Stimulated activated naive CD8-positive, alpha-beta T cell treated with anti-CD3 and anti-CD28 coated beads, Interleukin-15, amount 100 ng/mL, for 72 hours (primary cell): ENCODE results near the gene SOD2.
"Not testable (repeated sequence)": the region's sequence is repeated elsewhere in the genome, so short reads cannot be mapped to it uniquely, and the experiment has no call there.

Source experiments
- ATAC-seq: fragments of 150-1000 bp; cut with Tn5 transposase; 2 replicates; pipeline ENCODE4 v1.10.0; 2021; ENCODE audit warnings: mild to moderate bottlenecking, moderate library complexity
- DNase-seq, 2 donors: peaks; one replicate each; pipeline ENCODE4 v3.0.0; 2021 to 2022
- H3K27ac Mint-ChIP-seq, 2 donors: one replicate each; pipeline ENCODE4 v1.8.0; 2022; ENCODE audit warnings: mild to moderate bottlenecking in 2 of 2, mixed read lengths in 2 of 2, moderate library complexity in 2 of 2
- H3K27me3 Mint-ChIP-seq: one replicate; pipeline ENCODE4 v1.8.0; 2022; ENCODE audit warnings: mixed read lengths
- H3K4me1 Mint-ChIP-seq: one replicate; pipeline ENCODE4 v1.8.0; 2022; ENCODE audit warnings: mild to moderate bottlenecking, mixed read lengths
- H3K4me3 Mint-ChIP-seq, 2 donors: one replicate each; pipeline ENCODE4 v1.8.0; 2022; ENCODE audit warnings: mild to moderate bottlenecking in 2 of 2, mixed read lengths in 2 of 2, moderate library complexity in 1 of 2
- H3K9me3 Mint-ChIP-seq, 2 donors: one replicate each; pipeline ENCODE4 v1.8.0; 2022; ENCODE audit warnings: mixed read lengths in 2 of 2

The SOD2 gene

GRCh38 chr6:159679091-159680077 is 13.7 kb downstream of the SOD2 start:
- Mint-ChIP-seq H3K9me3 (no peaks in the 10 kb centered on the region), H3K4me3 (peak overlapping the region in 1 of 2 donors; percentile 42), H3K4me1 (peaks cover 13% of the 10 kb centered on the region), H3K27me3 (no peaks in the 10 kb centered on the region), H3K27ac (peak overlapping the region; percentile 7 to 89)
- ATAC-seq (peak; percentile 83), DNase-seq (peak in 1 of 2 donors; percentile 53)

GRCh38 chr6:159678574-159678973 is 14.5 kb downstream of the SOD2 start:
- Mint-ChIP-seq H3K4me1 (peaks cover 13% of the 10 kb centered on the region), H3K9me3 (no peaks in the 10 kb centered on the region), H3K27me3 (no peaks in the 10 kb centered on the region), H3K4me3 (no peak overlapping the region), H3K27ac (no peak overlapping the region)
- no peak for DNase-seq
- ATAC-seq = no peak

GRCh38 chr6:159677506-159678165 is 15.4 kb downstream of the SOD2 start:
- Mint-ChIP-seq H3K9me3 (no peaks in the 10 kb centered on the region), H3K4me3 (no peak overlapping the region), H3K4me1 (peaks cover 13% of the 10 kb centered on the region), H3K27me3 (no peaks in the 10 kb centered on the region), H3K27ac (no peak overlapping the region)
- ATAC-seq = no peak
- no peak for DNase-seq

GRCh38 chr6:159676890-159677505 is 16.0 kb downstream of the SOD2 start:
- H3K9me3 Mint-ChIP-seq = peaks cover under 1% of the 10 kb centered on the region in 2 donors
- H3K4me1 Mint-ChIP-seq = peaks cover 13% of the 10 kb centered on the region
- ATAC-seq (no peak), DNase-seq (no peak)
- H3K4me3 Mint-ChIP-seq = no peak overlapping the region
- no peaks in the 10 kb centered on the region for H3K27me3 Mint-ChIP-seq
- no peak overlapping the region for H3K27ac Mint-ChIP-seq

GRCh38 chr6:159676236-159676635 is 16.8 kb downstream of the SOD2 start:
- not testable (repeated sequence) for ATAC-seq, H3K4me3 Mint-ChIP-seq, H3K27me3 Mint-ChIP-seq, H3K27ac Mint-ChIP-seq, DNase-seq, H3K9me3 Mint-ChIP-seq
- peaks cover 13% of the 10 kb centered on the region for H3K4me1 Mint-ChIP-seq

GRCh38 chr6:159665868-159666635 is 27.0 kb downstream of the SOD2 start:
- H3K9me3 Mint-ChIP-seq = no peaks in the 10 kb centered on the region

GRCh38 chr6:159663368-159663889 is 29.6 kb downstream of the SOD2 start:
- not testable (repeated sequence) for H3K4me3 Mint-ChIP-seq, DNase-seq, H3K27me3 Mint-ChIP-seq, H3K9me3 Mint-ChIP-seq, ATAC-seq, H3K27ac Mint-ChIP-seq, H3K4me1 Mint-ChIP-seq

More at GRCh38 chr6:159665868-159666635, 27.0 kb downstream of the SOD2 start:
- Mint-ChIP-seq H3K4me1 (no peaks in the 10 kb centered on the region), H3K27me3 (no peaks in the 10 kb centered on the region), H3K27ac (no peak overlapping the region), H3K4me3 (no peak overlapping the region)
- ATAC-seq (no peak), DNase-seq (no peak)

- not testable (repeated sequence) for H3K27me3 Mint-ChIP-seq, H3K27ac Mint-ChIP-seq, ATAC-seq, H3K4me3 Mint-ChIP-seq, H3K4me1 Mint-ChIP-seq, DNase-seq, H3K9me3 Mint-ChIP-seq
Measured at GRCh38 chr6:159661977-159662376, 31.1 kb downstream of the SOD2 start.

- H3K27ac Mint-ChIP-seq = peak overlapping the region in 1 of 2 donors; percentile 71
Measured at GRCh38 chr6:159655409-159655988, 37.5 kb downstream of the SOD2 start.

GRCh38 chr6:159654483-159655098 is 38.5 kb downstream of the SOD2 start:
- no peak overlapping the region for H3K4me3 Mint-ChIP-seq
- H3K9me3 Mint-ChIP-seq = peaks cover 0 to 8% of the 10 kb centered on the region in 2 donors
- H3K4me1 Mint-ChIP-seq = no peaks in the 10 kb centered on the region
- no peak overlapping the region for H3K27ac Mint-ChIP-seq
- ATAC-seq = no peak
- H3K27me3 Mint-ChIP-seq = no peaks in the 10 kb centered on the region
- peak in 1 of 2 donors; percentile 13 for DNase-seq

More at GRCh38 chr6:159655409-159655988, 37.5 kb downstream of the SOD2 start:
- ATAC-seq = no peak
- Mint-ChIP-seq H3K4me1 (no peaks in the 10 kb centered on the region), H3K27me3 (no peaks in the 10 kb centered on the region), H3K9me3 (peaks cover 0 to 8% of the 10 kb centered on the region in 2 donors), H3K4me3 (no peak overlapping the region)
- DNase-seq = no peak

- Mint-ChIP-seq H3K4me1 (peaks cover 17% of the 10 kb centered on the region), H3K4me3 (no peak overlapping the region), H3K9me3 (no peaks in the 10 kb centered on the region), H3K27ac (no peak overlapping the region), H3K27me3 (no peaks in the 10 kb centered on the region)
- ATAC-seq = no peak
- DNase-seq = no peak
Measured at GRCh38 chr6:159650314-159650713, 42.7 kb downstream of the SOD2 start.

GRCh38 chr6:159649441-159649840 is 43.6 kb downstream of the SOD2 start:
- H3K27me3 Mint-ChIP-seq = no peaks in the 10 kb centered on the region
- no peaks in the 10 kb centered on the region for H3K9me3 Mint-ChIP-seq
- H3K27ac Mint-ChIP-seq = peak overlapping the region in 1 of 2 donors; percentile 3
- peaks cover 21% of the 10 kb centered on the region for H3K4me1 Mint-ChIP-seq
- DNase-seq = no peak
- H3K4me3 Mint-ChIP-seq = no peak overlapping the region
- no peak for ATAC-seq

GRCh38 chr6:159646733-159647132 is 46.3 kb downstream of the SOD2 start:
- DNase-seq (peak in 1 of 2 donors; percentile 15), ATAC-seq (peak; percentile 87)
- Mint-ChIP-seq H3K4me3 (no peak overlapping the region), H3K27ac (peak overlapping the region in 1 of 2 donors; percentile 73), H3K27me3 (no peaks in the 10 kb centered on the region), H3K4me1 (peaks cover 21% of the 10 kb centered on the region), H3K9me3 (no peaks in the 10 kb centered on the region)

- no peaks in the 10 kb centered on the region for H3K27me3 Mint-ChIP-seq
- H3K4me3 Mint-ChIP-seq = no peak overlapping the region
- ATAC-seq = no peak
Measured at GRCh38 chr6:159646116-159646515, 46.9 kb downstream of the SOD2 start.

More at GRCh38 chr6:159646116-159646515, 46.9 kb downstream of the SOD2 start:
- Mint-ChIP-seq H3K9me3 (no peaks in the 10 kb centered on the region), H3K4me1 (peaks cover 21% of the 10 kb centered on the region), H3K27ac (no peak overlapping the region)
- DNase-seq = no peak
